Fibroblast of villous mesenchyme (primary cell): ENCODE measurements around the gene TRAPPC10. TPM values are rescaled to one million over a fixed set of nuclear protein-coding genes. Genes with fewer than 3 reads are reported as not detected.

Experiments used
- DNase-seq: peaks from one replicate; pipeline ENCODE4 v3.0.0-alpha.2; 2010; ENCODE audit warnings: low read depth
- H3K4me3 ChIP-seq: 2 replicates; pipeline ENCODE4 v1.5.1; 2011; ENCODE audit warnings: low read depth, mild to moderate bottlenecking, low read length
- total RNA-seq: library from RNA; depleted of rRNA; stranded (reverse); fragments of >200 nt; gene quantifications from 2 replicates; pipeline ENCODE4 v1.2.3, GENCODE V29; 2012
- TF ChIP-seq, protein P1 (sequence below): IDR thresholded peaks from 2 replicates; pipeline ENCODE4 v1.5.1; 2012; ENCODE audit warnings: low read depth, mild to moderate bottlenecking, low read length; ENCODE audit not compliant: insufficient read depth

The TRAPPC10 gene
- total RNA-seq, 1 donor, result 28.5 TPM

DNA sequence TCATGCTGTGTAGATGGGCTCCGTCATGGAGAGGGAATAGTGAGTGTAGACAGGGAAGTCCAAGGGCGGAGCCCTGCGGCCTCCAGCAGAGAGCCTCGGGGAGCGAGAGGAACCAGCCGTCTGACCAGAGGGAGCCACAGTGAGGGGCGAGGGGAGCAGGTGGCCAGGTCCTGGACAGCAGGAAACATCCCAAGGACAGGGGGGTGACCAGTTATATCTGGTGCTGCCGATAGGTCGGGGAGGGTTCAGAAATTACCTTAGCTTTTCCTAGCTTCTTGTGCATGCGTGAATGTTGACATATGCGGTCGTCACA lies 46.5 kb downstream of the TRAPPC10 start:
- TF ChIP-seq, protein P1, sequence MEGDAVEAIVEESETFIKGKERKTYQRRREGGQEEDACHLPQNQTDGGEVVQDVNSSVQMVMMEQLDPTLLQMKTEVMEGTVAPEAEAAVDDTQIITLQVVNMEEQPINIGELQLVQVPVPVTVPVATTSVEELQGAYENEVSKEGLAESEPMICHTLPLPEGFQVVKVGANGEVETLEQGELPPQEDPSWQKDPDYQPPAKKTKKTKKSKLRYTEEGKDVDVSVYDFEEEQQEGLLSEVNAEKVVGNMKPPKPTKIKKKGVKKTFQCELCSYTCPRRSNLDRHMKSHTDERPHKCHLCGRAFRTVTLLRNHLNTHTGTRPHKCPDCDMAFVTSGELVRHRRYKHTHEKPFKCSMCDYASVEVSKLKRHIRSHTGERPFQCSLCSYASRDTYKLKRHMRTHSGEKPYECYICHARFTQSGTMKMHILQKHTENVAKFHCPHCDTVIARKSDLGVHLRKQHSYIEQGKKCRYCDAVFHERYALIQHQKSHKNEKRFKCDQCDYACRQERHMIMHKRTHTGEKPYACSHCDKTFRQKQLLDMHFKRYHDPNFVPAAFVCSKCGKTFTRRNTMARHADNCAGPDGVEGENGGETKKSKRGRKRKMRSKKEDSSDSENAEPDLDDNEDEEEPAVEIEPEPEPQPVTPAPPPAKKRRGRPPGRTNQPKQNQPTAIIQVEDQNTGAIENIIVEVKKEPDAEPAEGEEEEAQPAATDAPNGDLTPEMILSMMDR, result no peak
- no peak overlapping the region for H3K4me3 ChIP-seq
- no peak for DNase-seq

DNA sequence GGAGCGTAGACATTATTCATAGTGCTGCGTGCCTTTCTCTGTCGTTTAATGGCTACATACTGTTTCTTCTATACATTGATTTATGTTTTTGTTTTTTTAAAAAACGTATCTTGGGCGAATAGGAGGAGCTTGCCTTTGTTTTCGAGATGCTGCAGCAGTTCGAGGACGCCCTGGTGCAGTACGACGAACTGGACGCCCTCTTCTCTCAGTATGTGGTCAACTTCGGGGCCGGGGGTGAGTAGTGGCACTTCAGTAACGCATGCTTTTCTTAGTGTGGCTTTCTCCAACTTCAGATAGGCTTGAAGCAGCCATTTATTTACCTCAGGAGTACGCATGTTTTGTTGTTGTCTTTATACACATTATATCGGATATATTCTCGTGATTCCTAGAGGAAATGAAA lies 46.9 kb downstream of the TRAPPC10 start:
- TF ChIP-seq, protein P1, result no peak
- DNase-seq, result no peak
- no peak overlapping the region for H3K4me3 ChIP-seq

GRCh38 chr21:44059710-44060109 lies 47.6 kb downstream of the TRAPPC10 start:
- TF ChIP-seq, protein P1, result no peak
- no peak overlapping the region for H3K4me3 ChIP-seq
- no peak for DNase-seq

DNA sequence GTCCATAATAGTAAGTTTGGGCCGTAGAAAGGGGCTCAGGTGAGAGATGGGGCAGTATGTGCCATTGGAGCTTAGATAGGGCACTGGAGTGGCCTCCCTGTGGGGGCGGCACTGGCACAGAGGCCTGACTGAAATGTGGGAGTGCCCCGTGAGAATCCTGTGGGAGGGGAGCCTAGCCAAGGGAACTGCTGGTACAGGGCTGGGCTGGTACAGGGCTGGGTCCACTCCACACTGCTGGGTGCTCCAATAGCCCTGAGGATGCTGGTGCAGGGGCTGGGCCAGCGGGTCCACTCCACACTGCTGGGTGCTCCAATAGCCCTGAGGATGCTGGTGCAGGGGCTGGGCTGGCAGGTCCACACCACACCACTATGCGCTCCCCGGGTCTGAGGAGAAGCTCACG lies 50.3 kb downstream of the TRAPPC10 start:
- TF ChIP-seq, protein P1, result no peak
- no peak for DNase-seq
- no peak overlapping the region for H3K4me3 ChIP-seq

- no peak for DNase-seq
- H3K4me3 ChIP-seq, result no peak overlapping the region
- TF ChIP-seq, protein P1, result no peak
These were observed 51.2 kb downstream of the TRAPPC10 start for GRCh38 chr21:44063151-44063912.

GRCh38 chr21:44064852-44065403 lies 52.8 kb downstream of the TRAPPC10 start:
- TF ChIP-seq, protein P1, result no peak
- H3K4me3 ChIP-seq, result no peak overlapping the region
- DNase-seq, result no peak
